SW 1271 (cell line): Measurements from ENCODE around the gene PELI1.

Experiments
- DNase-seq, 2 experiments: peaks; one replicate each; lab custom pipeline; 2025; lab: John Stamatoyannopoulos, UW

PELI1 gene, protein sequence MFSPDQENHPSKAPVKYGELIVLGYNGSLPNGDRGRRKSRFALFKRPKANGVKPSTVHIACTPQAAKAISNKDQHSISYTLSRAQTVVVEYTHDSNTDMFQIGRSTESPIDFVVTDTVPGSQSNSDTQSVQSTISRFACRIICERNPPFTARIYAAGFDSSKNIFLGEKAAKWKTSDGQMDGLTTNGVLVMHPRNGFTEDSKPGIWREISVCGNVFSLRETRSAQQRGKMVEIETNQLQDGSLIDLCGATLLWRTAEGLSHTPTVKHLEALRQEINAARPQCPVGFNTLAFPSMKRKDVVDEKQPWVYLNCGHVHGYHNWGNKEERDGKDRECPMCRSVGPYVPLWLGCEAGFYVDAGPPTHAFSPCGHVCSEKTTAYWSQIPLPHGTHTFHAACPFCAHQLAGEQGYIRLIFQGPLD

DNA sequence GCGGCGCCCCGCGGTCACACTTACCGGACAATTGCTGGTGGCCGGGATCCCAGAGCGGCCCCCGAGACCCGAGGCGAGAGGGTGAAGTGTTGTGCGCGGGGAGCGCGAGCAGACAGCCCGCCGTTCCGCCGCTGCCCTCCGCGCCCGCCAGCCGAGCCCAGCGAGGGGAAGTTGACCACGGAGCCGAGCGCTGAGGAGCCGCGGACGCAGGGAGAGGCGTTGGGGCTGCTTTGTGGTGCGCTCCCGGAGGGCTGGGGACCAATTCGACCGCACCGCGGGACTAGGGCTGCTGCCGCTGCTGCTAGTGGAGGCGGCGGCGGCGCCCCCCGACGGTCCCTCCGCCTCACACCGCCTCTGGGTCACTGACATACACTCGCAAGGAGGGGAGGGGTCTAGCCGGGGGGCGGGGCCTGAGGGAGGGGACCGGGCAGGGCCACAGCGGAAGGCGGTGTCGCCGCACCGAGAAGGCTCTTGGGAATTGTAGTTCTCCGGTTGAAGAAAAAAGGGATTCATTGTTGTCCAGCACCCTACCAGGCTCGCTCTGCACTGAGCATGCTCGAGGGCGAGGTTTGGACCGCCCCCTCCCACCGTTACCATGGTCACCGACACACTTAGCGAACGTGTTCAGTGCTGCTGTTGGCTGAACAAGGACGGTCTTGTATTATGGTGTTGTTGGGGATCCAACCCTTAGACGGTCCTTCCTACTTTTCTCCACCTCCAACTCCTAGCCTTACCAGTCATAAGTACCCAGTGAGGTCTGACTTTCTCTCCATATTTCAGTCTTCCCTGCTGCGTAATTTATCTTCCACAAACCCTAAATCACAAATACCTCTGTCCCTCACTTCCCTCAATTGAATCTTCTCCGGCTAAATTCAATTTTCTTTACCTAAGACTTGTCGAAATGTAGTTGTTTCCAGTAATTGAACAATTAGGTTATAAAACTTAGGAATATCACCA lies at the start of gene PELI1:
Gene PELI1 (minus strand): TSS at position 364 of the 957 bp plus-strand sequence. CDS start 36,110 bp downstream, outside the sequence.
- peak; percentile 87 to 97 for DNase-seq

DNA sequence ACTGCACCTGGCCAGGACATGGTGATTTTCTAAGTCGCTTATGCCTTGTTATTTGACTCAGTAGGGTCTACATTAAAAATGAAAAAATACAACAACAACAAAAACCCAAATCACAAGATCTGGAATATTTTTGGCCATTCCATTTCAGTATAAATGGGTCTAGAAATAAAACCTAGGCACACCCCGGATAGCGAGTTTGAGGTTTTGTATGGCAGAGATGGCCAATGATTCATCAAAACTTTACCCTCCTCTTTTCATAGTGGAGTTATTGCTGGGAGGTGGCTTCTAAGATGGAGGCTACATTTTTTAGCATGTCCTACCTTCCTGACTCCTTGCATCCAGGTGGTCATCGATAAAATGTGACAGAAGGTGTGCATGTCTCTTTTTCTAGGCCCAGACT lies 49.3 kb upstream of the PELI1 start:
- DNase-seq: no peak

DNA sequence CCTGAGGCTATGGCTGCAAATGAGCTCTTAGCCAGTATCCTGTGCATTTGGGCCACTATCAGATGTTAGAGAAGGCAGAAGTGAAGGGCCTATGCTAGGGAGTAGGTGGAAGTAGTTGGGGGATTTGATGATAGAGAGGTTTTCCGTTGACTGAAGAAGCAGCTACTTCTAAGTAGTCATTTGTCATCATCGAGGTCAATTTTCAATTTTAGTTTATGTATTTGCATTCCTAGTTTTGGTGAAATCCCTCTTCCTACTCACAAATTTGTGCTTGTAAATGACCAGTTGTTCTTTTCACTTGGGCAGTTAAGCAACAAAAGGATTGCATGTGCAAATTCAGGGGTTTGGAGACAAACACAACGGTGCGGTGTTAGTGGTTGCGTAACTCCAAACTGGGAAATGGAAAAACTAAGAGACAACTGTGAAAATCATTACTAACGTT lies 48.5 kb upstream of the PELI1 start:
- no peak for DNase-seq

DNA sequence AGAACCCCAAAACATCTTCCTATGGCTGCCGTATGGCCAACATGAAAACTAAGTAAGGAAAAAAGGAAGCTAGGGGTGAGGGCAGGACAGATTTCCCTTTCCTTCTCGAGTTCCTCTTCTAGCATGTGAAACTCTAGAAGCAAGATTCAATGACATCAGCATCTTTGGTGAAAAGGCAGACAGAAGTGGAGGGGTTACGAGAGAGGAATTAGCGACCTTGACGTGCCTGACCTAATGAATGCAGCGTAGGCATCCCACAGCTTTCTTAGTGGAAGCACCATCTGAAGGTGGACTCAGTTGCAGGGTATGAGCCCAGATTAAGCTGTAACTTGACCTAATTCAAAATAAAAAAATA lies 47.9 kb upstream of the PELI1 start:
- DNase-seq: no peak

DNA sequence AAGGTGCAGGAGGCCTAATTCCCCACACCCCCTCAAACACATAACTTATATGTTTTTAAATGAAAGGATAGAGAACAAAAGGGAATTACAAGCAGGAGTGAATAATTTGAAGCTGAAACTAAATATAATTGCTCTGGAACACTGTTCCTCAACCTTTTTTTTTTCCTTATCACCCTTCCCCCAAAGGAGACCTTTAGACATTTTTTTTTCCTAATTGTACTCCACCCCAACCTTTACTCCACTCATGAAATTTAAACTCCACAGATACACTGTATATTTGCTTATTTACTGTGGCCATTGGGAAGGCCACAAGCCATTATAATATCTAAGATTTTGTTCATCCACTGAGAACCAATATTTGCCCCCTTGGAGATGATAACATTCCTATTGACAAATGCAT lies 45.4 kb upstream of the PELI1 start:
- no peak for DNase-seq

DNA sequence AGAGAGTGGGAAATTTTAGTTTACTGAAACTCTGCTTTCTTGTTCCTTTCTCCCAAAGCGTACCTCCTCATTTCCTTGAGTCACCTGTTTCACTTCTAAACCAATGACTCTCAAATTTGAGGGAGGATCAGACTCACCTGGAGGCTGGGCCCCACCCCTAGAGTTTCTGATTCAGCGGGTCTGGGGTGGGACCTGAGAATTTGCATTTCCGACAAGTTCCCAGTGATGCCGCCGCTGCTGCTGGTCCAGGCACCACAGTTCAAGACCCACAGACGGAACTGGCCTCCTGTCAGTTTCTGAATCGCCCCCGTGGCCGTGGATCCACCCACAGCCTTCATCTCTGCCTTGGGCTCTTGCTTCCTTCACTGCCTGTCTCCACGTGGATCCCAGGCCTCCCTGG lies 44.9 kb upstream of the PELI1 start:
- DNase-seq: no peak

DNA sequence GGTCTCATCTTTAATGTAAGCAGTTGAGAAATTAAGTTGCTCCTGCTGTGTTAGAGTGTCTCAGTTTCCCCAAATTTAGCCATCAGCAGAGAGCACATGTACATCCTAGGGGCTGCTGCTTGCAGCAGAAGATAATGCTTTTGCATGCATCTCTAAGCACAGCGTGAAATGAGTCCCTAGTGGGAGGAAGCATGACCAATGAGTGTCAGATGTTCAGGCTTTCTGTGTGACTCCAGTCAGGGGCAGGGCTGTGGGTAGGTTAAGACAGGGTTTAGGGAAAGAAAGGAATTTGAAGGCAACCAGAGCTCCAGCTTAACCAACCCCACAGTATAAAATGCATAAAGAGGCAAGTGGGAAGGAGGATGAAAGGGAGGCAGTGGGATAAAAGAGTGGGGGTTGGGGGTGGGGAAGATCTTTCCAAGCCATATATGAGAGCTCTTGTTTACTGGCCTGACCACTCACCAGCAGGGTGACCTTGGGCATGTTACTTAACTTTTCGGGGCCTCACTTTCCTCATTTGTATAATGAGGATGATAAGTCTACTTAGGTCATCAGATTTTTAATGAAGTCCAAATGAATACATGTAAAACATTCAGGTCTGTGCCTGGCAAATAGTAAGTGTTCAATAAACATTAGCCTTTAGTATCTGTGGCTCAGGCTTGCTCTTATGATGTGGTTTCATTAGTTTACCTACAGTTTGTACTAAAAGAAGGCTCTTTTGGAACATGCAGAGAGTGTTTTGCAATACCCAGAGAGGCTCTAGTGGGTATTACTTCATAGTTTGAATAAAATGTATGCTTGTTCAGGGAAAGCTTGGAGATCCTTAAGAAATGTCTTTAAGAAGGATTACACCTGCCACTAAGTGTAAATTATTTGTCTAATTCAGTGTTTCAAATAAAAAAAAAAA lies 42.7 kb upstream of the PELI1 start:
- no peak for DNase-seq

DNA sequence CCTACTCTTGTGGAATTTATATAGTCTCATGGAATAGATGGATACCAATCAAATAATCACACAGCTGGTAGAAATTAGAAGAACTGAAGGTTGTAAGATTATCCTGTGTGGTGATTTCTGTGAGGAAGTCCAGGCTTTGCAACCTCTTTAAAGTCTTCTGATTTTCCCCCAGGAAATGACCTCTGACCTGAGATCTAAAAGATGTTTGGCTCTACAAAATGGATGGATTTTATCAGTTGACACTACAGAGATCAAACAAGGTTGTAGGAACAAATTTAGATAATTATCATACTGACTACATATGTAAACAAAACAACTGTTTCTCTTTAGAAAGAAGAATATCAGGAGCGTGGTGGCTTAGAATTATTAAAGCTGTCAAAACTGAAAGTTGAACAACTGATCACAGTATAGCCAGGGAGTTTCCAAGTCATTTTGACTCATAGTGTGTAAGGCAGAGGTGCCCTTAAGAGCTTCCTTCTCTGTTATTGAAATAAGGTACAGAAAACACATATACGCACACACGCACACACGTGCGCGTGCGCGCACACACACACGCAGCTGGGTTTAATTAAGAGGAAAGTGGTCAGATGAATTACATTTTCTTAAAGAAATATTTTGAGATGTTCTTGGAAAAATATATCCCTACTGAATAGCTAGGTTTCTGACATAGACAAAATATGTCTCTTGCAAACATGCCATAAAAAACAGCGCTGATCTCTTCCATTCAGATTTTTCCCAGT lies 35.5 kb upstream of the PELI1 start:
- no peak for DNase-seq

DNA sequence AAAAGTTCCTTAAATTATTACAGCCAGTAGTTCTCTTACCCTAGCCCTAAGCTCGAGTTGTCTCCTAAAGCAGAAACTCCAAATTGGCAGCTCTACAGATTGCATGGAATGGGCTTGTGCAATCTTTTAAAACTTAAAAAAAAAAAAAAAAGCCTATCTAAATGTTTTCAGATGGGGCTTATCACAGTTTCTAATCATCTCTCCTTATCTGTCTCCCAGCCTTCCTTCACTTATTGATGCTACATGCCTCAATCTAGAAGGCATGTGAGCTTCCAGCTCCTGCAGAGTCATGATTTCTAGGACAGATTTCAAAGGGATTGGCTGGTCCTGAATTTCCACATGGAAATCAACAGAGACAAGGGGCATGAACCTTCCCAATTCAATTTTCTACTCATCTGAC lies 33.1 kb upstream of the PELI1 start:
- DNase-seq: no peak

DNA sequence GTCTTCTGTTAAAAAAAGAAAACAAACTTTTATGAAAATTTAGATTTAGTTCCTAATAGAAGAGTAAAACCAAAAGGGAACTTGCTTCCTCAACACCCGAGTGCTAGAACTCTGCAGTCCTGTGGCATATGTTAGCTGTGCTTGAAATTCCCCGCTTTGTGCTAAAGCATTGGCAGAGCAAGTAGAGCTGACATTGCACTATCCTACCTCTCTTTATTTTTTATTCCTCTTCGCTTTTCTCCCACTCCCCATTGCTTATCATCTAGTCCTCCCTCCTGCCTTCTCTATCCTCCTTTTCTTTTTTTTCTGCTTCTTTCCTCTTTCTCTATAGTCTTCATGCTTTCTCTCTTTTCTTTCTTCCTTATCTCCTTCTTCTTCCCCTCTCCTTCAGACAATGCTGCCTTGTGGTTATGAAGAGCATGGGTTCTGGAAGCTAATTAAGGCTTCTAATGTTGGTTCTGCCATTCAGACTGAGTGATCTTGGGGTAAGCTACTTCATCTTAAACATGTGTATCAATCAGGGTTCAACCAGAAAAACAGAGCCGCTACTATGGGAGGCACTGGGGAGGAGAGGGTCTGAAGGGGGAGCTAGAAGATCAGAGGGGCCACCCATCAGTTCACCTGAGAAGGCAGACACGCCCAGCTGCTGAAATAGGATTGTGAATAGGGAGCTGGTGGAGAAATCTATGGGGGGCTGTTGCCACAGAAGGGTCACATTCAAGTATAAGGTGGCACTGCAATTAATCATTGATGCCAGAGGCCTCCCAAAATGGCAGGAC lies 31.4 kb upstream of the PELI1 start:
- DNase-seq: no peak

DNA sequence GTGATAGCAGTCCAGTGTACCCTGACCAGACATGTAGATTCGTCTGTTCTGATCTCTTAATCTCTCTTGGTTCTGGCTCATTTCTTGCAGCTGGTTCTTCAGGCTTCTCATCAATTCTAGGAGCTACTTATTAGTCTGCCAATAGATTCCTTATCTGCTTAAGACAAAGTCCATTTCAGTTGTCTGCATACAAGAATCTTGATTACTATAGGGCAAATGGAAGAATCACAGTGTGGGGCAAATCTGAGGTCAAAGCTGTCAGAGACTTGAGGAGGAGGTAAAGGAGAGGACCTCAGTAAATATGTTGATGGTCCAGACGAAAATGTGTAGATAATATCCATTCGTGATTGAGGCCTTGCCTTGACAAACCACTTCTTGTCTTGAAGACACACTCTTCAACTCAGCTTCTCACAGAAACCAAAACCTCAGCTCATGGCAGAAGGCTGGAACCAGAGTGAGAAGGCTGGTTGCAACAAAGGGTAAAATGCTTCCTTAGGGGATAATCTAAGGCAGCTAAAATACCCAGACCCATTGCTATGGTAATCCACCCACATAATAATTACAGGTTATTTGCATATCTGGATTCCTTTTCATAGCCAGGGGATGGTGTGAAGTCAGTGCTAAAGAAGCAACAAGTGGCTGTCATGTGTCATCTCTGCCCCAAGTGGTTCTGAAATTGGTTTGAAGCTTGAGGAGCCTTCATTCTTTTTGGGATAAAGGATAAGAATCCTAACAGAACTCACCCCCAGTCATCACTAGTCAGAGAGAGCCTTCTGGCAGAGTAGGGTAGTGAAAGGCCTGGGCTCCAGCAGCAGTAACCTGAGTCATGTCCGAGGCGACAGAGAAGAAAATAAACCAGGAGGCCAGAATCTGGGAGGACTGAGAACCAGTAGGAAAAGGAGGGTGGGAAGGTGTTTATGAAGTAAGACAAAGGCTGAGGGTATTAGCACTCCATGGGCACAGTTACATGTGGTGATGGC lies 29.2 kb upstream of the PELI1 start:
- DNase-seq: no peak

DNA sequence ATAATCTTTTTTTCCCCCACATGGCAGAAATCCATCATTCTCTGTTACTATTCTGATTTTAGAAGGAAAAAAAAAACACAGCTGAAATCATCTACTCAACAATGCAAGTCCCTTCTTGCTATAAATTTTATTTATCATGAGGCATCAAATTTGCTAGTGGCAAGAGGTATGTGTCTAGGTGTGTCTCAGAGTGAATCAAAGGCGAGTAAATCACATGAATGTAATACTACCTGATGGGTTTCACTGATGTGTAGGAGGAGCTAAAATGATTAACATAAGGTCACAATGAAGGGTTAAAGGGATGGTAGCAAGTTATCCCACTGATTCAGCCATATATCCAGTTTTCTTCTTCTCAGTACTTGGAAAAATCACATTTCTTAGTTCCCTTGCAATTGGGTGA lies 24.5 kb upstream of the PELI1 start:
- no peak for DNase-seq

DNA sequence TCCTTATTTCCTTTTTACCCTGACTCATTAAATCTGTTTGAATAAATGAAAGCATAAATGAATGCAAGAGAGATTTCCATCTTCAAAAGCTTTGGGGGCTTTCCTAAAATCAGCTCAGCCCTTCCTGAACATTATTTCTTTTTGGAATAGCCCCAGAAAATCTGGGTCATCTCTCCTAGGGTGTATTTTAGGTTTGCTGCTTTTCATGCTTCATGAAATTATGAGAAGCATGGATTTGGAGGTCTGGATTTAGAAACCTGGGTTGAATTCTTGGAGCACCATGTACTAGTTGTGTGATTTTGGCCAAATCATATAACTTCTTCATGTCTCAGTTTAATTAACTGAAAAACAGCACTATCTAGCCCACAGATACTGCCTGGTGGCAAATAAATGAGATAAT lies 24.0 kb upstream of the PELI1 start:
- DNase-seq: no peak

DNA sequence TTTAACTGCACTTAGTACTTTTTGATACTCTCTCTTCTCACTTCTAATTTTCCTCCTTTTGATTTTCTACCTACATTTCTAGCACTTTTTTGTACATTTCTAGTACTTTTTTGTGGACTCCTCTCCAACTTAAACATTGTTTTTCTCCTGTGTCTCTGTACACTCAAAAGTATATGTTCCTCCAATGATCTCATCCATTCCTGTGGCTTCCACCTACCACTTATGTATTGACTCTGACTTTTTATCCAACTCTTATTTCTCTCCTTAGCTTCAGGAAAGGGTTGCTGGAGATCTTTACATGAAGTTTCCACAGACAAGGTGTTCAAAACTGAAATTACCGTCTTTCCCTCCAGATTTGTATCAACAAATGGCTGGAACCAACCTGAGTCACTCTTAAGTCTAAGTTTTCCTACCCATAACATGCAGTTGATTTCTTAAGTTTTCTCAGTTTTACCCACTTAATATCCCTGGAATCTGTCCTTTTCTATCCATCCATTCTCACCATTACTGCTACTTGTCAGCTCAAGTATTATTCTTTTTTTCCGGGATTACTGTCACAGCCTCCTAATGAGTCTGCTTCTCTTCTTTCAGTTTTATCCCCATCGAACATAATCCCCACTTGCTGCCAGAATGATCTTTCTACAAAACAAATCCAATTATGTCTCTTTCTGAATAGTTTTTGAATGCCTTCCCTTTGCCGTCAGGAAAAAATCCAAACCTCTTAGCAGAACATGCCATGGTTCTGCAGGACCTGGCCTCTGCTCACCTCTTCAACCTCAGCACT lies 22.6 kb upstream of the PELI1 start:
- no peak for DNase-seq

DNA sequence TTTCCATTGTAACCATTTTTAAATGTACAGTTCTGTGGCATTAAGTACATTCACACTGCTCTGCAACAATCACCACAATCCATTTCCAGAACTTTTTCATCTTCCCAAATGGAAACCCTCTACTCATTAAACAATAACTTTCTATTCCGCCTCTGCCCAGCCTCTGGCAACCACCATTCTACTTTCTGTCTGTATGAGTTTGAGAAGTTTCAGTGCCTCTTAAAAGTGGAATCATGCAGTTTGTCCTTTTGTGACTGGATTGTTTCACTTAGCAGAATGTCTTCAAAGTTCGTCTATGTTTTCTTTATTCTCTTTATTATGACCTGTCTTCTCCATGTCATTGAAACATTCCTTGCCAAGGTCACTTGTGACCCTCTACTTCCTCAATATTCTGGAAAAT lies 22.0 kb upstream of the PELI1 start:
- DNase-seq: no peak

DNA sequence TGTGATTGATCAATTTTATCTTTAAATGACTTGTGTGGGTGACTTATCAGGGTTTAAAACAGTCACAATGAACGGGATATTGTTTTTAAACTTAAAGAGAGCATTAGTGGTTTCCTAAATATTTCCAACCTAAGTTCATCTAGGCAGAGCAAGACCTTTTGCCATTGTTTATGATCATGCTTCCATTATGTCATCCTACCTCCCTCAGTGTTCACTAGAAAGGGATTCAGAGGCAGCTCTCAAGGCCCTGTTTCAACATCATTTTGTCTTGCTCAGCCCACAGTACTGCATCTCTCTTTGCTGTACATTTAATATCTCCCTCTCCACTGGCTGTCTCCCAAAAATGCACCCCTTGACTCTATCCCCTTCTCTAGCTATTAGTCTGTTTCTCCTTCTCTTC lies 21.5 kb upstream of the PELI1 start:
- no peak for DNase-seq

DNA sequence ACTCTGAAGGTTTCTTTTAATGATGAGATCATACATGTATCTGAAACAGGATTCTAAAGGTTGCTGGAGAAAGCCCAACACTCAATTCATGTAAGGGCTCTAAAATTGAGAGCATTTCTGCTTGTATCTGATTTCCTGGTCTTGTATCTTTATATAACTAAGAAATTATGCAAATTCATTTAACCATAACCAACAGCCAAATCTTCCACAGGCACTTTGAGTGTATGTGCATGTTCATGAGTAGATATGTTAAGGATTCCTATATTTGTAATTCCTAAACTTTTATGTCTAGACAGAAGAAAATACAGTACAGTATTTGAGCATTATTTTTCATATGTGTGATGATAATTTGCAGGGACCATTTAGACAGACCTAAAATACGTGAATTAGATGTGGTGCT lies 20.4 kb upstream of the PELI1 start:
- no peak for DNase-seq

DNA sequence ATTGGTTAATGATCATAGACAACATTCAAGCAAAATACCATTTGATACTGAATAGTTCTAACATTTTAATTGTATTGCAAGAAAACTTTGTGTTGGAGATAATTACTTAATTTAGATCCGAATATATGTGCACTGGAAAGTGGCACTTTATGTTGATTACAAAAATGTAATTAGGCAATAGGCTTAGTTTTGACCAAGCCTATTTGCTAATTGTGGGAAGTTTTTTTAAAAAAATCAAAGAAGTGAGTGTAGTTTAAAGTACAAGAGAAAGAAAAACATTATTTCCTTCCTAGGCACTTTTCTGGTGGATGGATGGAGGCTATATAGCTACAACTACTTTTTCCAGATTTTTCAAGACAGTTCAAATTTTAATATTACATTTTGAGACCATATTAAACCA lies 18.3 kb upstream of the PELI1 start:
- DNase-seq: no peak
